DMS79 treated with DMSO at 0.1 percent for 48 hours (cell line): ENCODE data around the gene ZNF324B.
A peak's percentile ranks its signal among the peaks of the same experiment; 100 is the strongest.
"Not testable (repeated sequence)": the region's sequence is repeated elsewhere in the genome, so short reads cannot be mapped to it uniquely, and the experiment has no call there.

ENCODE experiments used
- DNase-seq: peaks from one replicate; lab custom pipeline; 2025; lab: John Stamatoyannopoulos, UW

The ZNF324B gene

DNA sequence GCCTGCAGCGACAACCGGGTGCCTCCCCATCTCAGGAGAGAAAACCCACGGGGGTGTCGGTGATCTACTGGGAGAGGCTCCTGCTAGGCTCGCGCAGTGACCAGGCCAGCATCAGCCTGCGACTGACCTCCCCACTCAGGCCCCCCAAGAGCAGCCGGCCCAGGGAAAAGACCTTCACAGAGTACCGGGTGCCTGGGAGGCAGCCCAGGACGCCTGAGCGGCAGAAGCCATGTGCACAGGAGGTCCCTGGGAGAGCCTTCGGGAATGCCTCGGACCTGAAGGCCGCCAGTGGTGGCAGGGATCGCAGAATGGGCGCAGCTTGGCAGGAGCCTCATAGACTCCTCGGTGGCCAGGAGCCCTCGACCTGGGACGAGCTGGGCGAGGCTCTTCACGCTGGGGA, 3.9 kb downstream of the ZNF324B start:
- DNase-seq = no peak

DNA sequence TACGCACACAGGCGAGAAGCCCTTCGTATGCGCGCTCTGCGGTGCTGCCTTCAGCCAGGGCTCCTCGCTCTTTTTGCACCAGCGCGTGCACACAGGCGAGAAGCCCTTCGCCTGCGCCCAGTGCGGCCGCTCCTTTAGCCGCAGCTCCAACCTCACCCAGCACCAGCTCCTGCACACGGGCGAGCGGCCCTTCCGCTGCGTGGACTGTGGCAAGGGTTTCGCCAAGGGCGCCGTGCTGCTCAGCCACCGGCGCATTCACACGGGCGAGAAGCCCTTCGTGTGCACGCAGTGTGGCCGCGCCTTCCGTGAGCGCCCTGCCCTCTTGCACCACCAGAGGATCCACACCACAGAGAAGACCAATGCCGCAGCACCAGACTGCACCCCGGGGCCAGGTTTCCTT, 4.7 kb downstream of the ZNF324B start:
- DNase-seq = no peak

DNA sequence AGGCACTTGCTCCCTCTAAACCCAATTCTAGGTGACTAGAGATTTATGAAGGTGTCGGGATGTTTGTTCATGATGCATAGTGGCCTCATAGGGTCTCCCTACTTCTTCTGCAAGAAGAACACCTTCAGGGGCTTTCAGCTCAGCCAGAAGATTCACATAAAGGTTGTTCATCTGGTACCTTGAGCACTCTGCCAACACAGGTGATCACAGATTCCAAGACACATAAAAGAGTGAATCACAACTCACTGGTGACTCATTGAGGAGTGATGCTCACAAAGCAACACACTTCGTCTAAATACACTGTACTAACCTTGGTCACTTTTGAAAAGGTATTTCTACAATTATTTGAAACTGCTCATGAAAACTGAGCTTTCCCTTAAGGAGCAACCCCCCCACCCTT, 8.6 kb downstream of the ZNF324B start:
- DNase-seq = no peak

DNA sequence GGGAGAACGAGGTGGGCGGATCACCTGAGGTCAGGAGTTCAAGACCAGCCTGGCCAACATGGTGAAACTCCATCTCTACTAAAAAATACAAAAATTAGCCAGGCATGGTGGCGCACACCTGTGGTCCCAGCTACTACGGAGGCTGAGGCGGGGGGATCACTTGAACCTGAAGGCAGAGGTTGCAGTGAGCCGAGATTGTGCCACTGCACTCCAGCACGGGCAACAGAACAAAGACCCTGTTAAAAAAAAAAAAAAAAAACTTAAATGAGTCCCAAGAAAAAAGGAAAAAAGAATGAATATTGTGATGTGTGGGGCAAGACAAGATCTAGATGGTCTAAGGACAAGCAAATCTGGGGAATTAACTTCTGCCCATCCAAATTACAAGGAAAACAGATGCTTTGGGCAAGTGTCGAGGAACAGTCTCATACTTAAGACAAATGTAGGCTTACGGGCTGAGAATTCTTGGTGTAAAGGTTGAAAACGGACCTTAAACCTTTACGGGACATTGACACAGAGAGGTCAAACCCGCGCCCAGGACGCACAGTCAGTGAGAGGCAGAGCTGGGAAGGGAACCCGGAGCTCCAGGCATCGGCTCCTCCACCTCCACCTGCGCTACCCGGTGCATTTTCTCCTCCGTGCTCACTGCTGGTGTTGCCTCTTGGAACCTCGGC, 14.8 kb downstream of the ZNF324B start:
- DNase-seq = no peak

DNA sequence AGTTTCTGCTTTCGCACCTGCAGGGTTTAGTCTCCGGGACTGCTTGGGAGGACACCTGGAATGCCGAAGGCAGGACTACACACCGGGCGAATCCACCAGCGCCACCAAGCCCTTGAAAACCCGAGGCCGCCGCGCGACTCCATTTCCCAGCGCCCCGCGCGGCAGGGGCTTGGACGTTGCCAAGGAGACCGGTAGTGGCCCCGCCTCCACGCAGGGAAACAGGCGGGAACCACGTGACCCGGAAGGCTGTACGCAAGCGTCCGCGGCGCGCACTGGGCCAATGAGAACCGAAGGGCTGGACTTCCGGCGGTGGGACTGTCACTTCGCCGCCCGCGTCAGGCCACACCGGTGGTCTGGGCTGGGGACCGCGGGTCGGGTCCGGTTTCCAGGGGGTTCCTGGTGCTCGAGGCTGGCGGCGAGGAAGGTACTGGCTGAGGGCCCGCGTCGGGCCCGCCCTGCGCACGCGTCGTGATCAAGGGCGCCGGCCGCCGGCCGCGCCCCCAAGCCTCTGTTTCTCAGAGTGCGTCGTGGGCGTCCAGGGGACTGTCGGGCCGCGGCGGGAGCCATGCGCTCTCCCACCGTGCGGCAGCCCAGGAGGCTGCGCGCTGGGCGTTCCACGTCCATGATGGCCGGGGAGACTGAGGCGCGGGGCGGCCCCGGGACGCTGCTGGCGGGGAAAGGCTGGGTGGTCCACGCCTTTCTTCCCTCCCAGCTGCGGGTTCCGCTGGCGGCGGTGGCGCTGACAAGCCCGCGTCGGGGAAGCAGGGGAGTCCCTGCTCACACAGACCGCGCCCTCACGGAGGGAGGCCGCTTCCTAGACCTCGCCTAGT, 15.6 kb downstream of the ZNF324B start, which contains the start of gene ZNF324:
Gene ZNF324 (plus strand): TSS at position 321 of the 830 bp plus-strand sequence. CDS start 2,106 bp downstream, outside the sequence.
- DNase-seq = peak; percentile 95

DNA sequence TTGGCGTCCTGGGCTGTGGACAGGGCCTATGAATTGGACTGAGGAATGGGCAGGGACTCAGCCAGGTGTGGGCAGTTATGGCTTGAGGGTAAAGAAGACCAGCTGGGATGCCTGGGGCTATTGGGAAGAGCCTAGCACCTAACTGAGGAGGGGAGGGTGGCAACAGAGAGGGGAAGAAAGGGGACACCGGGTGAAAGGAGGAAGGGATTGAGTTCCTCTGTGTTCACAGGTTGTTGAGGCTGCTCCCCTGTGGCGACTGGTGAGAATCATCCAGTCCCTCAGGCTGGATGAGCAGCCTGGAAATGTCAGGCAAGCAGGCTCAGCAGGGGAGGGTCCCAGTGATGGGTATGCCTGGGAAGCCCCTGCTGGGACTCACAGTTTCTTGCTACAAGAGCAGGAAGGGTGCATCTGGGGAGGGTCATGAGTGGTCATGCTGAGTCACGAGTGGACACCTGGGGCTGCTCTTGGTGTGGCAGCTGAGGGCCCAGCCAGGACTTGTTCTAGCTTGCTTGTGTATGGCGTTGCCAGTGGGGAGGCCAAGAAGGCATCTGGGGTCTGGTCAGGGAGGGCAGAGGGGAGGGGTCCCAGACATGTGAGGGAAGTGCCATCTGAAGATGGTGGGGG, 16.9 kb downstream of the ZNF324B start:
- no peak for DNase-seq

DNA sequence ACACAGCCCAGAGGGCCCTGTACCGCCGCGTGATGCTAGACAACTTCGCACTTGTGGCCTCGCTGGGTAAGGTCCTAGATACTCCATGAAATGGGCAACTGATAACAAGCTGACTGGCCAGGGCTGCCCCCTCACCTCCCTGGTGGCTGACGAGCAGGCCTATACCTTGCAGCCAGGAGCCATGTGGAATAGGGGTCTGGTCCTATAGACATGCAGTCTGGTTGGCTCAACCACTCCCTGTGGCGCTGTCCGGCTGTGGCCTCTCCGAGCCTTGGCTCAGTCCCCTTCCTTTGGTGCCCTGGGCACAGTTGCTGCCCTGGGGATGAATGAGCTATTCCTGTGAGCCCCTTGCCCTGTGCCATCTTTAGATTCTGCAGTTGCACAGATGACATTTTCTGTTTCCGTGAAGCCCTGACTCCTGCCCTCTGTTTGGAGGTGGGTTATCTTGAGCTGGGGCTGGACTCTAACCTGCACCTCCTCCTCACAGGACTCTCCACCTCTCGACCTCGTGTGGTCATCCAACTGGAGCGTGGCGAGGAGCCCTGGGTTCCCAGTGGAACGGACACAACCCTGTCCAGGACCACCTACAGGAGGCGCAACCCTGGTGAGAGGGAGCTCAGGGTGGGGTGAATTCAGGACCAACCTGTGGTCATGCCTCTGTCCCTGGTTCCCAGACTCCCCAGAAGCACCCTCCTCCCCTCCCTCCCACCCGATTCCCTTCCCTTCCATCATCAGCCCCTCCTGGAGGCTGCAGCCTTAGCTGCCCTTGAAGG, 18.0 kb downstream of the ZNF324B start:
- no peak for DNase-seq

DNA sequence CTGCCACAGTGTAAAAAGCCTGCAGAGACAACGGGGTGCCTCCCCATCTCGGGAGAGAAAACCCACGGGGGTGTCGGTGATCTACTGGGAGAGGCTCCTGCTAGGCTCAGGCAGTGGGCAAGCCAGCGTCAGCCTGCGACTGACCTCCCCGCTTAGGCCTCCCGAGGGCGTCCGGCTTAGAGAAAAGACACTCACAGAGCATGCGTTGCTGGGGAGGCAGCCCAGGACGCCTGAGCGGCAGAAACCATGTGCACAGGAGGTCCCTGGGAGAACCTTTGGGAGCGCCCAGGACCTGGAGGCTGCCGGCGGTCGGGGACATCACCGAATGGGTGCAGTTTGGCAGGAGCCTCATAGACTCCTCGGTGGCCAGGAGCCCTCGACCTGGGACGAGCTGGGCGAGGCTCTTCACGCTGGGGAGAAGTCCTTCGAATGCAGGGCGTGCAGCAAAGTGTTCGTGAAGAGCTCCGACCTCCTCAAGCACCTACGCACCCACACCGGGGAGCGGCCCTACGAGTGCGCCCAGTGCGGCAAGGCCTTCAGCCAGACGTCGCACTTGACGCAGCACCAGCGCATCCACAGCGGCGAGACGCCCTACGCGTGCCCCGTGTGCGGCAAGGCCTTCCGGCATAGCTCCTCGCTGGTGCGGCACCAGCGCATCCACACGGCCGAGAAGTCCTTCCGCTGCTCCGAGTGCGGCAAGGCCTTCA, 19.6 kb downstream of the ZNF324B start:
- not testable (repeated sequence) for DNase-seq

DNA sequence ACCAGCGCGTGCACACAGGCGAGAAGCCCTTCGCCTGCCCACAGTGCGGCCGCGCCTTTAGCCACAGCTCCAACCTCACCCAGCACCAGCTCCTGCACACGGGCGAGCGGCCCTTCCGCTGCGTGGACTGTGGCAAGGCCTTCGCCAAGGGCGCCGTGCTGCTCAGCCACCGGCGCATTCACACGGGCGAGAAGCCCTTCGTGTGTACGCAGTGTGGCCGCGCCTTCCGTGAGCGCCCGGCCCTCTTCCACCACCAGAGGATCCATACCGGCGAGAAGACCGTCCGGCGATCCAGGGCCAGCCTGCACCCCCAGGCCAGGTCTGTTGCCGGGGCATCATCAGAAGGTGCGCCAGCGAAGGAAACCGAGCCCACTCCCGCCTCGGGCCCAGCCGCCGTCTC, 20.3 kb downstream of the ZNF324B start:
- no peak for DNase-seq

DNA sequence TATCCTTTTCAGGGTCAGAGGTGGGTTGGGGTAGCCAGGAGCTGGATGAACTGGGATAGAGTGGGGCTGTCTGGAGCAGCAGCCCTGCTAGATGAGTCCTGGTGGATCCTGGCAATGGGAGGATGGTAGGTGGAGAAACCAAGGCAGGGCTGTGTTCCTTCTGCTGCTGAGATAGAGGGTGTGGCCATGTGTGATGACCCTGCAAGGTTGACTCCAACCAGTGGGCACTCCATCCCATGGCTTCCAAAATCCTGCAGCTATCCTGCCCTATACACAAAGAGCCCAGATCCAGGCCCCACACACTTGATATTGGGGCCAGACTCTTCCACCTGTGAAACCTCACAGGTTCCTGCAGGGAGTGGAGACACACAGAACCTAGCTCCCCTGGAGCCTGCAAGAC, 22.4 kb downstream of the ZNF324B start:
- no peak for DNase-seq

DNA sequence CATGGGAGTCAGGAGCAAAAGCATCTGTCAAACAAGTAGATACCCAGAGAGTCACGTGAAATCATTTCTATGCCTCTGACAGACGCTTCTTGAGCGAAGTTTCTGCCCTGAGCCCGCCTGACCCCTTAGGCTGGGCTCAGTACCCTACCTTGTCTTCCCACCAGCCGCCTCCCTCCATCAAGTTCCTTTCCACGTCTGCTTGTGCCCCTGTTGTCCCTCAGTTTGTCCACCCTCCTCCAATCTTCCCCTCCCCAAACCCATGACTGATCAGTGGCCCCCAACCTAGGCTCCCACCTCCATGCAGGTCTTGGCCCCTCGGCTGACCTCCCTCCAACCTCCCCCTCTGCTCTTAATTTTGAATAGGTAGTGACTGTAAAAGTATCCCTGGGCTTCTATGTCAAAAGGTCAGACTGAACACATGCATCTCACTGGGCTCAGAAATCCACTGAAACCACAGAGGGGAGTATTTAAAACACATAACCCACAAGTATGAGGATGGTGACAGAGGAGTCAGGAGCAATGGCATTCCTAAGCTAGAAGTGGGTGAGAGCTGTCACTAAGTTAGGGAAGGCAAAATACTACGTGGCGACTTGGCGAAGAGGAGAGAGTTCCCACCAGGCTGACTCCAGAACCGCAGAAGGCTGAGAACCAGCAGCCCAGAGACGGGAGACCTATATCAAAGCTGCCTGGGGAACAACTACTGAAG, 23.0 kb downstream of the ZNF324B start:
- no peak for DNase-seq

DNA sequence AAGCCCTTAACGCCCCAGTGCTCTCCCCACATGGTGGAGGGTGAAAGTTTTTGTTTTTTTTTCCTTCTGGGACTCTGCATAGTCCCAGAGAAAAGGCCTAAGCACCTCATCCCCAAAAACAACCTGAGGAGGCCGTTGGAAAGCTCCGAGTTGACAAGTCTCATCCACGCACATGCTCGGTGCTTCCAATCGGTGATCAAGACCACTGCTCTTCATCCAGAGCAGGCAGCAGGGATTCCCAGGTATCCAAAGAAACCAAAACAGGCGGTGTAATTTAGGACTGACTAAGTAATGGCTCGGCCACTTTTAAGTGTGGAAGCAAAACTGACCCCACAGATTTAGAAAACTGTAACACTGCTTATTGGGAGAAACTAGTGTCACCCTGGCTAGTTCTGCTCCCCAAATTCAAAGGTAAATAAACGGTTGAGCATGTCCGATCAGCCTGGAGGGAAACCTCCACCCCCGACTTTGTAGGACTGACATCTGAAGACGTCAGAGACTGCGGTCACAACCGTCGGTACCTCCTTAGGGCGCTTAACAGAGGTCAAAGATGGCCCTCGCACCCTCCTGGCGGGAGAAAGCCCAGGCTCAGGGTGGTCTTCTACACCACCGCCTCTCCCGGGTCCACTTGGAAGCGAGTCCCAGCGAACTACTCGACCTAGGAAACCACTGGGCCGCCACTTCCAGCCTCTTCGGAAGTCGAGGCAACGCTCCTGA, 23.7 kb downstream of the ZNF324B start:
- DNase-seq = no peak

DNA sequence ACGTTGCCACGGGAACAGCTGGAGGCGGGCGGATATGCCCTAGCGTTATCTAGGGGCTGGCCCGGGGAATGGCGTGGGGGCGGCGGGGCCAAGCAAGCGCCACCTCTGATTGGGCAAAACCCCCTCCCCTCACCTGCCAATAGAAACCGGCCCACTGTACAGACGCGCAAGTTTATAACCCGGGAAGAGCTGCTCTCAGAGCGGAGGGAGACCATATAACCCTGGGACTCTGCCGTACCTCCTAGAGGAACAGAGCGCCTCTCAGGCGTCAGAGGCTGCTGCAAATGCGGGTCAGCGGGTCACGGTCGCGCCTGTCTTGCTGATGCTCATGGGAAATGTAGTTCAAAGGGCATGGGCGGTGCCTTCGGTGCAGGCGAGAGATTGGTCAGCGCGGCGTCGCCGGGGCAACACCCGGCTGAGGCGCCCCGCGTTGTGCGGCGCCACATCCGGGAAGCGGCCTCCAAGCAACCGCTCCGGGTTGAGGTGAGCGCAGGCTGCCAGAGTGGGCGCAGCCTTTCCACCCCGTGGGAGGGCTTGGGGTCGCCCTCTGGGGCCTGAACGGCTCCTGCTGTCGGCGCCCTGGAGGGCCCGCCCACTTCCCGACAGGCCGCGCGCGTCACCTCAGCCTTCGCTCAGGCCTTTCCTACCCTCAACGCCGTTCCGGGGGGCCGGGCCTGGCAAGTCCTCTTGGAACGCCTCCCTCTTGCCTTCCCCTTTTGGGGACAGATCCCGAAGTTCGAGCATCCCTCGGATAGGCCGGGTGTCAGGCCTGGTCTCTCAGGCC, 24.5 kb downstream of the ZNF324B start, which contains the start of gene ZNF446:
Gene ZNF446 (plus strand): TSS at position 639 of the 784 bp plus-strand sequence. CDS start 867 bp downstream, outside the sequence.
- DNase-seq = peak; percentile 93

DNA sequence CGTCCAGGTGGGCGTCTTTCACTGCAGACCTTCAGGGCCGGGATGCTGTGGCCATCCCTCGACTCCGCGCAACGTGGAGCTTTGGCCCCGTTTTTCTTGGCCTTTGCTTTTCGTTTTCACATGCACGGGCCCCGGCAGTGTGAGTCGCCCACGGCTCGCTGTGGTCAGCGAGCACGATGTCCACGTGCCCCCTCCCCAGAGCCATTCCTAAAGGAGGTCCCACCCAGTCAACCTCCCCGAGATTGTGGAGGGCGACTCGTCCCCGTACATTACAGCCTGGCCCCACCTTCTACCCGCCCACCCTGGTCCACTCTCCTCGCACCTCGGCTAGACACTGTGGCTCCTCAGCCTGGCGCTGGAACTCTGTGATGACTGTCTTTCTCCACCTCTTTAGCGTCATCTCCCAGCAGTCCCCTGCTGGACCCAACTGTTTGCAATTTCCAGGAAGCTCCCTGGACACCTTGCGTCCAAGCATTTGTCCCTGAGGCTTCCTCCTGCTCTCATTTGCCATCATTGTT, 25.1 kb downstream of the ZNF324B start:
- DNase-seq = no peak

DNA sequence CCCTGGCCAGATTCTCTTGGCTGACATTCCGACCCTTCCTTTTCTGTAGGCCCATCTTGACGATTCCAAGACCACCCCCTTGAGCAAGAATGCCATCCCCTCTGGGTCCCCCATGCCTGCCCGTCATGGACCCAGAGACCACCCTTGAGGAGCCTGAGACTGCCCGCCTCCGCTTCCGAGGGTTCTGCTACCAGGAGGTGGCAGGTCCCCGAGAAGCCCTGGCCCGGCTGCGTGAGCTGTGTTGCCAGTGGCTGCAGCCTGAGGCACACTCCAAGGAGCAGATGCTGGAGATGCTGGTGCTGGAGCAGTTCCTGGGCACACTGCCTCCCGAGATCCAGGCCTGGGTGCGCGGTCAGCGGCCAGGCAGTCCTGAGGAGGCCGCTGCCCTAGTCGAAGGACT, 25.7 kb downstream of the ZNF324B start:
- DNase-seq = no peak

DNA sequence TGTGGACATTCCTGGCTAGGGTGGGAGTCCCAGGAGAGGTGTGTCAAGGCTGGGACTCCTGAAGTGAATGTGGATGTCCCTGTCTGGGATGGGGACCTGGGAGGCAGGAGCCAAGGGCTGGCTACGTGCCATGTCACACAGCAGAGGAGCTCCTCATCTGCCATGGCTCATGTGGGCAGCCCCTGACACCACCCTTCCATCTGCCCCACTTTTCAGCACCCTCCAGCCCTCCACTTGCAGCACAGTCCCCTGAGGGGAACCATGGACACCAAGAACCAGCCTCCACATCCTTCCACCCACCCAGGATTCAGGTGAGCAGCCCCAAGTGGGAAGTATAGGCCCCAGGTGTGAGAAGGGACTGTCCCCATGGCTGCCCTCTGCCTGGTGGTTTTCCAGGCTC, 26.4 kb downstream of the ZNF324B start:
- DNase-seq = no peak

DNA sequence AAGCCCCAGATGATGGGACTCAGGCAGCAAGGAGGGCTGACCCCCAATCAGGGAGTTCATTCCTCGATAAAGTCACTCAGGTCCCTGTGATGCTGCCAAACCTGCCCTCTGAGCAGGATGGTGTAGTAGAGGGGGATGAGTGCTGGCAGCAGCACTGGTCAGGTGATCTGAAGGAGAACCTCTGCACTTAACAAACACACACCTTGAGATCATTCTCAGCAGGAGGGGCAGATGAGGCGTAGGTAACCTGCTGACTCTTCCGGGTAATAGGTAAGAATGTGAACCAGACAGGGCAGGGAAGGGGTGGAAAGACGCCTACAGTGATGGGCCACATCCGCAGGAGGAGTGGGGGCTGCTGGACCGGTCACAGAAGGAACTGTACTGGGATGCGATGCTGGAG, 27.9 kb downstream of the ZNF324B start:
- DNase-seq = no peak

DNA sequence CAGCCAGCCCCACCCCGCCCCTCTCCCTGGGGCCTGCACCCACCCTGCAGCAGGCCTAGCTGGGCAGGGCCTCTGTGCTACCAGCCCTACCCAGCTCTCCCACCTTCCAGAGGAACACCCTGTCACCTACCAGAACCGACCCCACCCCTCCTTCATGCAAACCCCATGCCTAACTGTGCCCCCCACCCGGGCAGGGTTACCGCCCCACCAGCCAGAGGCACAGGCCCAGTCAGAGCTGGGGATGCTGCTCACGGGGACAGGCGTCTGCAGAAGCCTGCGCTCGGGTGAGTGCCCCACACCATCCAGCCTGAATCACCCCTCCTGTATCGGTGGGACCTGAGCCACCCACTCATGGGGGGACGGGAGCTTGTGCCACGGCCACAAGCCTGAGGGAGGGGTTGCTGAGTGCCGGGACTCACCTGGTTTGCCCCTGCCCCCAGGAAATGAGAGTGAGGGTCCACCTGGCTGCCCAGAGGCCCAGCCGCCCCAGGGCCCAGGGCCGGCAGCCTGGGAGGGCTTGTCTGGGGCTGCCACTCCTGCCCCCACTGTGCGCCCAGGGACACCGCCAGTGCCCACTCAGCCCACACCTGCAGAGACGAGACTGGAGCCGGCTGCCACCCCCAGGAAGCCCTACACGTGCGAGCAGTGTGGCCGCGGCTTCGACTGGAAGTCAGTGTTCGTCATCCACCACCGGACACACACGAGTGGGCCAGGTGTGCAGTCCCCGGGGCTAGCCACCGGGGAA, 28.5 kb downstream of the ZNF324B start:
- no peak for DNase-seq
